ENCODE results near the gene TF. TPM values are rescaled to one million over a fixed set of nuclear protein-coding genes. Genes with fewer than 3 reads are reported as not detected.

TF gene
- total RNA-seq: 1 to 10 TPM in 1 of 2 donors, not detected in 1; 1.0 TPM

GRCh38 chr3:133745981-133746711, at the start of gene TF:
TSS of gene TF (plus strand) at chr3:133746393. CDS start at chr3:133746441, 48 bp downstream.

GRCh38 chr3:133805702-133806475, 59.7 kb downstream of the TF start, which contains the start of gene SRPRB:
TSS of gene SRPRB (plus strand) at chr3:133805815. CDS start at chr3:133805849, 34 bp downstream.

Small RNA genes lying within 50 kb of the gene (small RNA-seq; reads per million reads assigned to genes)
- gene RNA5SP140: 0 reads per million in 2 donors

Other genes starting within 250 kb of the TF start
- gene CDV3, start 172.7 kb upstream of the TF start, total RNA-seq: 100 to 1,000 TPM in 1 of 2 donors, 10 to 100 TPM in 1; 88.1 to 113 TPM
- gene TOPBP1, start 84.5 kb upstream of the TF start, total RNA-seq: 10 to 100 TPM; 44.7 to 67.3 TPM
- 10 to 100 TPM; 37.2 to 64.3 TPM for gene SRPRB, start 59.4 kb downstream of the TF start, total RNA-seq
- 1 to 10 TPM; 1.4 to 2.7 TPM for gene RAB6B, start 149.5 kb downstream of the TF start, total RNA-seq